Stimulated activated CD8-positive, alpha-beta memory T cell treated with anti-CD3 and anti-CD28 coated beads, Interleukin-2, amount 100 ng/mL, for 48 hours (primary cell): ENCODE measurements around the gene WWOX.

Source experiments
- DNase-seq, 2 donors: peaks; one replicate each; pipeline ENCODE4 v3.0.0-alpha.2; 2020; ENCODE audit warnings: low read depth in 2 of 2

The WWOX gene

DNA sequence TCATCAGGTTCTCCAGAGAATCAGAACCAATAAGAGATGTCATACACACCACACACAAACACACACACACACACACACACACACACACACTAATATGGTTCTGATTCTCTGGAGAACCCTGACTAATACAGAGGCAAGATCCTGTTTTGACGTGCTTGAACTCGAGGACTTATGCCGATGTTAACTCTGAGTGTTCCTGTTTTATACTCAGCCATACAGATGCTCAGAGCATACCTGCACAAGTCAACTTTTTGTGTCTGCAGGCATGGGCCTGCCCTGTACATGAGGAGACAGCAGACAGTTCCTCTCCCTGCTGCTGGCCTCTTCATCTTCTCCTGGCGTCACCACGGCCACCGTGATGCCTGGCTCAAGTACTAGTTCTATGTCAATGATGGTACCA, 635.9 kb downstream of the WWOX start:
- no peak for DNase-seq

DNA sequence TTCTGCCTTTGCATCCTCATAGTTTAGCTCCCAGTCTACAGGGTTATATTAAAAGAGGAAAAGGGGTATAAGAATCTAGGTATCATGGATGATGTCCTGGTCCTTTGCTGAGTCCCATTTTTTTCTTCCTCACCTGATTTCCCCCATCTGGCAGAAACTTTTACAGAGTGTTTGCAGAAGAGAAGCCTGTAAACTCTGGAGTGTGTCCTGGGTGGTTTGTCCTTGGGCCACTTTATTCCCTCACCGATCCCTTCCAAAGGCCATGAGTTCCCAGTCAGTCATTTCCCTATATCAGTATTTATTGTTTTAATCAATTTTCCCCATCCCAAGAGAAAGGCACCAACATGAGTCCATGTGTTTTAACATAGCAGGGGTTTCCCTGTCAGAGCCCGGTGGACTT, 638.2 kb downstream of the WWOX start:
- DNase-seq = no peak

DNA sequence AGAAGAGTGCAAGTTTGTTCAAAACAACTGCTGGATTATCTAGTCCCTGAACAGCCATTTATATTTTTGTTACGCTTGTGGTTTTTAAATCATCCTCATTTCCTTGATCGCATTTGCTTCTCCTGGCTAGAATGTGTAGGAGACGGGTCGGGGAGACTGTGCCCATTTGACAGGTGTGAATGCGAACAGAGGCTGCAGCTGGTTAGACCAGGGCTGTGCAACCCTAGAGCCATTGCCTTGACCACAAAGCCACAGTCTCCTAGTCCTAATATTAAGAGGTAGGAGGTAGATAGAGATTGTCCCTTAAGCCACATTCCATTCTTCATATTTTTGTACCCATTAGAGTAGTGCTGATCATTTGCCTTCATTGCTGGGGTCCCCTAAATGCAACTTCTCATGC, 639.1 kb downstream of the WWOX start:
- DNase-seq = no peak

DNA sequence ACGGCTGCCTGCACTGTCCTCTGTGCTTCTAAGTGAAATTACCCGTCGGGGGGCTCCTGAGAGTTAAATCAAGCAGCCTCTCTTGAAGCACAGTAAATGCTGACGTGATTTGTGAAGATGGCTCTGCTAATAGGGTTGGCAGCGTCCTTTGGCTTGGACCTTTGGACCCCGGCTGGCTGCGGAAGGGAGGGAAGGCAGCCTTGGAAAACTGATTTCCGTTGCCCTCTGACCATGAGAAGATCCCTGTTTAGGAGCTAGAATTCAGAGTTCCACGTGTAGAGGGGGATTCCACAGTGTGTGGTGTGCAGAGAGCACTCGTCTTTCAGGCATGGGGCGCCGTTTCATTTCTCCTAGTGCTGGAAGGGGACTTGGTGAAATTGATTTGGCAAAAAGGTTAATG, 640.8 kb downstream of the WWOX start:
- no peak for DNase-seq

DNA sequence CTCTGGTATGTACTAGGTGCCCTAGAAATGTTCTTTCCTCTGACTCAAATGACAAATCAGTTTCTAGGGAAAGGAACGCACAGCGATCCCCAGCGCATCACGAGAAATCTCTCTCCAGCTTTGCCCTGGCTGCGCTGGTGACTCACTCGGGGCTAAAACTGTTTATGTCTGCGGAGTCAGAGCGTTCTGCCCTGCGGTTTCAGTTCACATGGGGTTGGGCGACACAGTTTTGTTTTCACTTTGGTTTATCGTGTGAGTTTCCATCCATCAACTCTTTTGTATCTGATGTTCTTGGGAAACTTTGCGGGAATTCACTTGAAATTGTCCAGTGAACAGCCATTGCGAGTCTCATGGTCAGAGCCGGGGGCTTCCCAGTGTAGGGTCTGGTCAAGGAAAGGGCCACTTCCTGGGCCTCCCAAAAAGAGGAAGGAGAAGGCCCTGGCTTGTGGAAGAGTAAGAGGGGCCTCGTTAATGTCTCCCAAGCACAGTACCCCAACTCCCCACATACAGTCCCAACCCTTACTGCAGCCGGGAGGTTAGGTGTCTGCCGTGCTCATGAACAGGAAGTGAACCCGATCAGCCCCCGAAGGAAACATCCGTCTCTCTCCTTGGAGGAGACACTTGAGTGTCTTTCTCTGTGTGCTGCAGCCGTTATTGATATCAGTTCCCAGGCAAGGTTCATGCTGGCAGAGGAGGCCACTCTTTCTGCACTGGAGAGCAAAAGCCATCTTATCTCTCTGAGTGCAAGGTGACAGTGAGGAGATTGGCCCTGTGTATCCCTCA, 643.2 kb downstream of the WWOX start:
- DNase-seq = peak; percentile 47 to 65

DNA sequence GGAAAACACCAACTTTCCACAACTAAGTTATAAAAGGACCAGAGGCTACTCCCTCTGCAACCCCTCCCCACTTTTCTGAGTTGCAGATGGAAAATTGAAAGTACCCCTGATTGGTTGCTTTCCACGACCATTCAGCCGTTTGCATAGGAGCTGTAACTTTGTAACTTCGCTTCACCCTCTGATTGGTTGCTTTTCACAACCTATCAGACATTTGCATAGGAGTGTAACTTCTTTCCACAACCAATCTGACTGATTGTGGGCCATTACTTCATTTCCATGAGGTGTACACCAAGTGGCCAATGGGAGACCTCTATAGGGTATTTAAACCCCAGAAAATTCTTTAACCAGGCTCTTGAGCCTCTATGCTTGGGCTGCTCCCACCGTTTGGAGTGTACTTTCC, 644.1 kb downstream of the WWOX start:
- no peak for DNase-seq

DNA sequence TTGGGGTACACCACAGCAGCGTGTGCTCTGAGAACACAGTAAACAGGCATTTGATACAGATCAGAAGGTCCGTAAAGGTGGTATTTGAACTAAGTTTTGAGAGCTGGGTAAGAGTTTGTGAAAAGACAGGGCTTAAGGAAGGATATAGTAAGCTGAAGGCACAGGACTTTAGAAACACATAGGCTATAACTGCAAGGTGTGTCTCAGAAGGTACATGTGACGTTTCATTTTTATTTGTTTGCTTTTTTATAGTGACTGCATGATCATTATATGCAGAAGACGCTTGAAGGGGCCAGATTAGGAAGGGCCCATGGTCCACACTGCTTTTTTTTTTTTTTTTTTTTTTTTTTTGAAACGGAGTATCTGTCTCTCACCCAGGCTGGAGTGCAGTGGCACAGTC, 644.6 kb downstream of the WWOX start:
- DNase-seq = no peak

DNA sequence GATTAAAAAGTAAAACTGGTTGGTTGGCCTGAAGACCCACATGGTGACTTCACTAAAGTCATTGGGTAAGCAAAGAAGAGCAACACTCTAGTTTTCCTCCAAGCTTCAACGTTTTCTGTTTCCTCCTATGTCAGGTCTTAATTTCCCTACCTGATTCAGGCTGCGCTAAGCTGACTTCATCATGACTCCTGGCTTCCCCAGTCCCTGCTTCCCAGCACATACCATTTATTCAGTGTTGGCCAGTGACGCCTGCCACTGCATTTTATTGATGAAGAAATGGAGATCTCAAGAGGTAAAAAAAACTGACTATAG, 645.3 kb downstream of the WWOX start:
- DNase-seq = no peak

DNA sequence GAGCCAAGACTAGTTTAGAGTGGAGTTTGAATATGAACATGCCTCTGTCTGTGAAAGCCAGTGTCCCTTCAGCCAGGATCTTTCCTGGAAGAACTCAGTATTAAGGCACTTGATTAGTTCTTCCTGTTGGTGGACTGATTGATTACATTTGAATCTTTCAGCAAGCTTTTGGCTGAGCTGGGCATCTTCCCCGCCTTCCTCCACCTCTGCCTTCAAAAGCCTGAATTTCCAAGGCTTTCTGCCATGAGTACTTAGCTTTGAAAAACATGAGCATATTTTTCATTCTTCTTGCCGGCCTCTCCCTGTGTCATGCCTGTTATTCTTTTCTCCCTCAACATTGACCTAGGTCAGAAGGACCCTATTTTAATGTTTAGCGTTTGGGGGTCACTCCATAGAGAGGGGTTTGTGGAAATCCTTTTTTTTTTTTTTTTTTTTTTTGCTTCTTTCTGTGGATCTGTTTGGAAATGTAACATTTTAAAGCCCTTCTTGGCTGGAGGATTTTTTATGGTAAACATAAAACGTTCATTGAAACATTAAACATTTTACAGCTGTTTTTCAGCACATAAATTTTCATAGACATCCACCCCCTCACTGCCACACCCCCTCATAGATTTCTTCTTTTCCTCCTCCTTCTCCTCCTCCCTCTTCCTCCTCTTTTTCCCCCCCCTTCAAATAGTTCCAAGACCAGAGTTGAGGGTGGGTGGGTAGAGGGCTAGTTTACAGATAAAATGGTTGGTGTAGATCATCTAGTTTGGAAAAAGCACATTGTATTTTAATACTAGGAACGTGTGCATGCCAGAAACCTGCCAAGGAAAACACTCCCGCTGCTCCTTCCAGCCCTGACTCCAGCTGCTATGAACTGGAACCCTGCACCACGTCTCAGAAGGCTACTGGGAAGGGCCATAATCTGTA, 645.9 kb downstream of the WWOX start:
- no peak for DNase-seq

DNA sequence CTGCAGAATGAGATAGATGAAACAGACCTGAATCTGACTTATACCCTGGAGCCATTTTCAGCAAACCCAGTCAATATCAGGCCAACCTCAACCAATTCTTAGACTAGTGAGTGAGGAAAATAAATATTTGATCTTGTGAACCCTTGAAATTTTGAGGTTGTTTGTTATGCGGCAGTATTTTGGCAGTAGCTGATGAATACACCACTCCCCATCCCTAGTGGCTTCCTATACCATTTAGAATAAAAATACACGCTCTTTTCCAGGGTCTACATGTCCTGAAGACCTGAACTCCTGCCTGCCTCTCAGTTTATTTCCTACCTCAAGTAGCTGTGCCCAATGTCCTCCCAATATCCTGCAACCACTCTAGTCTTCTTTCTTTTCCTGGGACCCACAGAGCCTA, 647.3 kb downstream of the WWOX start:
- no peak for DNase-seq

DNA sequence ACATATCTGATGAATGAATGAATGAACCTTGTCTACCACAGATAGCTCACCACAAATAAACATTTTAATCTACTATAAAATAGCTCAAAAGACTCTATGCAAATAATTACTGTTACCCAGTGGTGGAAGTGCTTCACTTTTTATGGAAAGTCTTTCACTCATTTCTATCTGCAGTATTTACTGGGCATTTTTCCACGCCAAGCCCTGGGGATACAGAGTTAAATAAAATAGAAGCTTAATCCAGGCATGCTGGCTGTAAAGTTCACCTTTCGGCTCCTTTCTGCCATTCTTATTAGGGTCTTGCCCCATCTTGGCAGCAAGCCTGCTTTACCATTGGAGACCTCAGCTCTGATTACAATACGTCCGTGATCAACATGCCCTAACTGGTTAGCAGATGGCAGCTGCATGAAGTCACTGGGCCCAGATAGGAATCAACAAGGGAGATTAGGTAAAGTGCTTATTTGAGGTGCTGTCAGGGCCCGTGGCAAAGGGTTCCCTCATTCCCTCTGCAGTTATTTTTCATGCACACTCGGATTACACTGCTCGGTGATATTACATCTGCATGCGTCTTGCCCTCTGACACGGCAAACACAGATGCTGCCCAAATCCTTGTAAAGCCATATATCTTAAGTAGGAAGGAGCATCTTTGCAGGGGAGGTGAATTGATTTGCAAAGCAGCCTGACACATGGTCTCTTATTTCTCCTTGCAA, 648.9 kb downstream of the WWOX start:
- no peak for DNase-seq

DNA sequence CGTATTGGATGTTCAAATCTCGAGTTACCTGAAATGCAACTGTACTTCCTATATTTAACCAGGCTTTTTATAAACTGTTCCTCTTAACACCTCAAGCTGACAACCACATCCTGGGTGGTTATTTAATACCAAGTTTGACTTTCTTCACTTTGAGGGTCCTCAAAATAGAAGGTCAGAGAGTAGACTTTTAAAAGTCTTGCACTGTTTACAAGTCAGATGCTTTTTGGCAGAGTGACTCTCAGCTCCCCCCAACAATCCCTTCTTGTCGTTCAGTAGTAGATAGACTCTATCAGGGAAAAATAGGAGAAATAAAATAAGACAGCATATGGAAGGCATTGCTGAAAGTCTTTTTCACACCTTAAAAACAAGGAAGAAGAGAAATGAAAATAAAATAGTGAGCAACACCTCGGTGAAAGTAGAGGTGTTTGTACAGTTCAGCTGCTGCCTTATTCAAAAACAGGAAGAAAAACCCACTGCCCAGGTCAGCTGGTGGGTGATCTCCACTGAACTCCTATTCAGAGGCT, 650.4 kb downstream of the WWOX start:
- no peak for DNase-seq

DNA sequence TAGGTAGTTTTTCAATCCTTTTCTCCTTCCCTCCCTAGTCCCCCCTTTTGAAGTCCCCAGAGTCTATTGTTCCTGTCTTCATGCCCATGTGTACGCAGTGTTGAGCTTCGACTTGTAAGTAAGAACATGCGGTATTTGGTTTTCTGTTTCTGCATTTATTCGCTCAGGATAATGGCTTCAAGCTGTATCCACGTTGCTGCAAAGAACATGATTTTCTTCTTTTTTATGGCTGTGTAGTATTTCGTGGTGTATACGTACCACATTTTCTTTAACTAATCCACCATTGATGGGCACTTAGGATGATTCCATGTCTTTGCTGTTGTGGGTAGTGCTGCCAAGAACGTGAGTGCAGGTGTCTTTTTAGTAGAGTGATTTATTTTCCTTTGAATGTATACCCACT, 651.2 kb downstream of the WWOX start:
- DNase-seq = no peak

DNA sequence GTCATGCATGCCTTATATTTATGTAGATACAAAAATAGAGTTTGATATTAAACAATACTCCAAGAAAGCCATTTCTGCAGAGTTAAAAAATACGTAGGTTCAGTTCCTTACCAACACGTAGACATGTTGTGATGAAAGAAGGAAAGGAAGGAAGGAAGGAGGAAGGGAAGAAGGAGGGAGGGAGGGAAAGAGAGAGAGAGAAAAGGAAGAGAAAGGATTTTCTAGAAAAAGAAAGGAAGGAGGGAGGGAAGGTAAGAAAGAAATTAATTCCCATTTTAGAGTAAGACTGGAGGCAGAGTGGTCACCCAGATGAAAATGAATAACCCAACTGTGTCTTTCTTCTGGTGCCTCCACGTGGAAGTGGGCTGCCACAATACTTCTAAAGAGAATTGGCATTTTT, 652.1 kb downstream of the WWOX start:
- no peak for DNase-seq

DNA sequence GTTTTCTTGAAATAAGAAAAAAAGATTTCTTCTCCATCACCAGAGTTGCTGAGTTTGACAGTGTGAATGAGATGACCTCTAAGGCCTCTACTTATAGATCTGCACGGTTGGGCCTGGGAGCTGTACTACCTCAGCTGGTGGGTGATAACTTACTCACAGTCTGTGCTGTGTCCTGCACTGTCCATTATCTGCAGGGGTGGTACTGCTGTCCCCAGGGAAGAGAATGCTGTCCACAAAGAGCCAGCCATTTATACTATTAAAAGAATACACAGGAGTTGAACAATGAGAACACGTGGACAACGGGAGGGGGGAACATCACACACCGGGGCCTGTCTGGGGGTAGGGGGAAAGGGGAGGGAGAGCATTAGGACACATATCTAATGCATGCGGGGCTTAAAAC, 655.3 kb downstream of the WWOX start:
- DNase-seq = no peak

DNA sequence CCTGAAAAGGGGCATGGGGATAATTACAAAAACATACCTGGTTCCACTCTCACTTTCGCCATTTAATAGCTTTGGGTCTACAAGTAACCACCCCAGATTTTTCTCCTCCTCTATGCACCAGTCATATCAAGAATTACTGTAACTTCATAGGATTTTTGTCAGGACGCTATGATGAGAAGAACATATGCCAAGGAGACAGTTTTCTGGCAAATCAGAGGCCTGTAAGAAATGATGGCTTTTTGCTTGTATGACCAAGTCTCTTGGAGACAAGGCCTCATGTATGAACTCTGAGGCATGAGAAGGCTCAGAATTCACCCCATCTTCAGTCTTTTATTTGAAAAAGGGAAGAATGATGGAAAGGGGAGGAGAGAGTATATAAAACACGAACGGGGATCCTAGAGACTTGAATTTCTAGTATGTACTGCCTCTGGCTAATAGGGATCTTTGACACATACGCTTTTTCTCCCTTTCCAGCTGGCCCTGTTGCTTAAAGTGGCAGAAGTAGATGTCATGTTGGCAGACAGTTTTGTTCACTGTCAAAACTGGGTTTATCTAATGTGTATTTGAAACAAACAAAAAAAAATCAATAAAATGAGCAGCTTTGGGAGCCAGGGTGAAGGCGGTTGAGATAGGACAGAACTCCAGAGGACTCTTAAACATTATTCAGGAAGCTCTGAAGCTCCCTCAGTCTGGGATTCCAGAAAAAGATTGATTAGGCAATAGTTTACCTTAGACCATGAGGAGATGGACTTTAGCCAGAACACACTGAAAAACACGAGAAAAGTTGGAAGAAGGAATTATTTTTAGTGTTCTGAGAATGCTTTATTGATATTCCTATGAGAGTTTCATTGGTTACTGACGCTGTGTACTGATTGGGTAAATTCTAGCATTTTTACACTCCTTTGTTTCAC, 656.6 kb downstream of the WWOX start:
- DNase-seq = no peak

DNA sequence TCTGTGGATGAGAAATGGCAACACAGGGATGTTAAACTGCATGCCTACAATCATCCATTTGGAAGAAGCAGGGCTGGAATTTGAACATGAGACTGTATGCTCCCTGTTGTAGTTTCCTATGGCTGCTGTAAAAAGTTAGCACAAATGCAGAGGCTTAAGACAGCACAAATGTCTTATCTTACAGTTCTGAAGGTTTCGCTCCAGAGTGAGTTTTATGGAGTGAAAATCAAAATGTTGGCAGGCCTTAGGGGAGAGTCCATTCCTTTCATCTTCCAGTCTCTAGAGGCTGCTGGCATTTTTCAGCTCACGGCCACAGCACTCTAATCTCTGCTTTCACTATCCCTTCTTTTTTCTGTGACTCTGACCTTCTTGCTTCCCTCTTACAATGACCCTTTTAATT, 660.1 kb downstream of the WWOX start:
- no peak for DNase-seq

DNA sequence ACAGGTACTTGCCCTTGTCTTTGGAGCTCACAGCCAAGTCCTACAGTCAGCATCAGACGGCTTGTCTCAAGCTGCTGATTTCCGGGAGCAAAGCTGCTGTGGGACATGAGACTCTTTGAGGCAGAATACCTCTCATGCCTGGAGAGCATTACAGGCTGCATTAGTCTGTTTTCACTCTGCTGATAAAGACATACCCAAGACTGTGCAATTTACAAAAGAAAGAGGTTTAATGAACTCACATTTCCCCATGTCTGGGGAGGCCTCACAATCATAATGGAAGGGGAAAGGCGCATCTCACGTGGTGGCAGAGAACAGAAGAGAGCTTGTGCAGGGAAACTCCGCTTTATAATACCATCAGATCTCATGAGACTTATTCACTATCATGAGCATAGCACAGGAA, 661.2 kb downstream of the WWOX start:
- DNase-seq = no peak

DNA sequence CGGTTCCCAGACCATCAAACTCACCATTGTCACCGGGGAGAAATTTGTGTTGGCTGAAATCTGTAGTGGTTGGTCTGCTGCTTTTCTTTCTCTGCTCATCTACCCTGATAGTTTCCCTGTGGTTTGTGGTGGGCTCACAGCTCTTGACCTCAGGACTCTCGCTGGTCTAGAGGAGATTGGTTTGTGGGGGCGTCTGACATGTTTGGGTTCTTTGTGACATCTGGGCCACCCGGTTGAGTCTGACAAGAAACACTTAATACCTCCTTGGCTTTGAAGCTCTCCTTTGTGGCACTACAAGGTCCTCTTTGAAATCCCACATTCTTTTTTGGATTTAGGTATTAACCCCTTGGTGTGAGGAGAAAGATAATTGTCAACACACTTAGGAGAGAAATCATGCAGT, 662.0 kb downstream of the WWOX start:
- DNase-seq = peak; percentile 27 to 39

DNA sequence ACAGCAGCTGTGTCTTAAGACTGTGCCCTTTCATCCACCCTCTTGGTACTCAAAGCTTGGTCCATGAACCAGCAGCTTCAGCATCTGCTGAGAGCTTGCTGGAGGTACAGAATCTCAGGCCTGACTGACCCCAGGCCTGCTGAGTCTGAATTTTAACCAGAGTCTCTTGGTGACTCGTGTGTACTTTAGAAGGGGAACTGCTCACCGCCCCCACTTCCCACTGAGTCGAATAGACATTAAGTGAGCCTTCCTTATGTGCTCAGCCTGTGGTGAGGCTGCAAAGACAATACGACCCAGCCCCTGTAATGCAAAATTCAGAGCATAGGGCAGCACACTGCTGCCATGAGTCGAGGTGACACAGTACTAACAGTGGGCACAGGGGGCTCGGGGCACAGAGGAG, 662.8 kb downstream of the WWOX start:
- DNase-seq = no peak

DNA sequence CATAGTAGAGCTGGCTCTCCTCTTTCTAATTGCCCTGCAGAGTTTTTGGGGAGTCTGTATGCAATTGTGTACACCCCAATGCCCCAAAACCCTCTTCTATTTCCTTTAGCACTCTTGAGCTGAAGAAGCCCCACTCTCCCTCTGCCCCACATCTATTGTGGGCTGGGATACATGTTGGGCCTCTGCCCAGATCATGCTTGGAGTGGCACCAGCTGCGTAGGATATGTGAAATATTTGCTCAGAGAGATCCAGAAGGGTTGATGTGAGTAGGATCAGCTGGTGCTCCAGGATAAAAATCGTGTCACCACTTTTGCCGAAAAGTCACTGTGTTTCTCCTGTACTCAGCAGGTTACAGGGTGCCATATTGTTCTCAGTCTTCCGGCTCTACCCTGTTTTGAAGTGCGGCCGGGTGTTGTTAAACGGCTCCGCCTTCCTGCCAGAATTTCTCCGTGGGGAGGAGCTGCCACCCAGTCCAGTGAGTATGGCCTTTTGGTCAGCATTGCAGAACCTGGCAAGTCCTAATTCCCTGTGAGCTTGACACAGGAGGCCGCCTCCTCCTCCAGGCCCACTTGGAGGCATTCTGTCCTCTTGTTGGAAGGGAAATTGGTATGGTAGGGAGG, 664.5 kb downstream of the WWOX start:
- DNase-seq = no peak
